MM.1S (cell line): ENCODE measurements around the gene MPZL3.

Source experiments
- DNase-seq: peaks from one replicate; pipeline ENCODE4 v3.0.0-alpha.2; 2015
- H2AFZ ChIP-seq: fragments of 300-600 bp; sonication (generic); 2 replicates; pipeline ENCODE4 v1.6.0; 2016; ENCODE audit warnings: antibody characterized with exemption, low read length
- H3F3A ChIP-seq: fragments of 300-600 bp; sonication (generic); 2 replicates; pipeline ENCODE4 v1.6.1; 2016; ENCODE audit warnings: mild to moderate bottlenecking, antibody characterized with exemption, low read length, moderate library complexity, mixed read lengths; ENCODE audit not compliant: insufficient read depth
- H3K27ac ChIP-seq: fragments of 300-600 bp; sonication (generic); 2 replicates; pipeline ENCODE4 v1.5.1; 2016; ENCODE audit warnings: mild to moderate bottlenecking, low read length
- H3K27me3 ChIP-seq: fragments of 300-600 bp; sonication (generic); replicated peaks from 2 replicates; pipeline ENCODE4 v1.6.0; 2016; ENCODE audit warnings: low read length; ENCODE audit not compliant: insufficient read depth
- H3K36me3 ChIP-seq: fragments of 300-600 bp; sonication (generic); replicated peaks from 2 replicates; pipeline ENCODE4 v1.6.1; 2016; ENCODE audit warnings: mild to moderate bottlenecking, low read length, mixed read lengths; ENCODE audit not compliant: insufficient read depth
- H3K4me1 ChIP-seq: fragments of 300-600 bp; sonication (generic); 2 replicates; pipeline ENCODE4 v1.6.1; 2016; ENCODE audit warnings: low read length, mixed read lengths
- H3K4me2 ChIP-seq: fragments of 300-600 bp; sonication (generic); 2 replicates; pipeline ENCODE4 v1.6.0; 2016; ENCODE audit warnings: low read depth, low read length
- H3K4me3 ChIP-seq: fragments of 300-600 bp; sonication (generic); 2 replicates; pipeline ENCODE4 v1.5.1; 2016; ENCODE audit warnings: low read length, mixed read lengths
- H3K79me2 ChIP-seq: fragments of 300-600 bp; sonication (generic); 2 replicates; pipeline ENCODE4 v1.6.1; 2016; ENCODE audit warnings: mixed run types, low read length, mixed read lengths
- H3K9ac ChIP-seq: fragments of 300-600 bp; sonication (generic); 2 replicates; pipeline ENCODE4 v1.6.1; 2016; ENCODE audit warnings: low read length, mixed read lengths
- H3K9me2 ChIP-seq: fragments of 300-600 bp; sonication (generic); replicated peaks from 2 replicates; pipeline ENCODE4 v1.6.1; 2016; ENCODE audit warnings: mild to moderate bottlenecking, low read length, mixed read lengths; ENCODE audit not compliant: insufficient read depth
- H3K9me3 ChIP-seq: fragments of 300-600 bp; sonication (generic); replicated peaks from 2 replicates; pipeline ENCODE4 v1.6.1; 2016; ENCODE audit warnings: mild to moderate bottlenecking, low read length, mixed read lengths; ENCODE audit not compliant: insufficient read depth
- H4K20me1 ChIP-seq: fragments of 300-600 bp; sonication (generic); 2 replicates; pipeline ENCODE4 v1.6.1; 2016; ENCODE audit warnings: mild to moderate bottlenecking, low read length, moderate library complexity, mixed read lengths; ENCODE audit not compliant: insufficient read depth
- EZH2 ChIP-seq: fragments of 300-600 bp; sonication (generic); optimal IDR thresholded peaks from 2 replicates; pipeline ENCODE3; 2017; ENCODE audit warnings: low read depth, mild to moderate bottlenecking, antibody characterized with exemption, low read length, mixed read lengths
- EZH2phosphoT487 ChIP-seq: fragments of 300-600 bp; sonication (generic); IDR thresholded peaks from 2 replicates; pipeline ENCODE4 v1.6.1; 2018; ENCODE audit warnings: antibody characterized with exemption, low read length
- TF ChIP-seq, protein P1 (sequence below): fragments of 300-600 bp; sonication (generic); IDR thresholded peaks from 2 replicates; pipeline ENCODE4 v1.5.1; 2016; ENCODE audit warnings: antibody characterized with exemption, low read length, mixed read lengths

MPZL3 gene

GRCh38 chr11:118295199-118295598 is 43.0 kb upstream of the MPZL3 start:
- no peak overlapping the region for H3K4me2 ChIP-seq
- no peak for DNase-seq
- H3F3A ChIP-seq: no peaks in the 10 kb centered on the region
- no peaks in the 10 kb centered on the region for H4K20me1 ChIP-seq
- no peaks in the 10 kb centered on the region for H3K36me3 ChIP-seq
- no peaks in the 10 kb centered on the region for H3K9me2 ChIP-seq
- H2AFZ ChIP-seq: no peak overlapping the region
- no peaks in the 10 kb centered on the region for H3K79me2 ChIP-seq
- no peaks in the 10 kb centered on the region for H3K4me1 ChIP-seq
- no peak overlapping the region for H3K9ac ChIP-seq
- H3K9me3 ChIP-seq: no peaks in the 10 kb centered on the region
- TF ChIP-seq, protein P1, sequence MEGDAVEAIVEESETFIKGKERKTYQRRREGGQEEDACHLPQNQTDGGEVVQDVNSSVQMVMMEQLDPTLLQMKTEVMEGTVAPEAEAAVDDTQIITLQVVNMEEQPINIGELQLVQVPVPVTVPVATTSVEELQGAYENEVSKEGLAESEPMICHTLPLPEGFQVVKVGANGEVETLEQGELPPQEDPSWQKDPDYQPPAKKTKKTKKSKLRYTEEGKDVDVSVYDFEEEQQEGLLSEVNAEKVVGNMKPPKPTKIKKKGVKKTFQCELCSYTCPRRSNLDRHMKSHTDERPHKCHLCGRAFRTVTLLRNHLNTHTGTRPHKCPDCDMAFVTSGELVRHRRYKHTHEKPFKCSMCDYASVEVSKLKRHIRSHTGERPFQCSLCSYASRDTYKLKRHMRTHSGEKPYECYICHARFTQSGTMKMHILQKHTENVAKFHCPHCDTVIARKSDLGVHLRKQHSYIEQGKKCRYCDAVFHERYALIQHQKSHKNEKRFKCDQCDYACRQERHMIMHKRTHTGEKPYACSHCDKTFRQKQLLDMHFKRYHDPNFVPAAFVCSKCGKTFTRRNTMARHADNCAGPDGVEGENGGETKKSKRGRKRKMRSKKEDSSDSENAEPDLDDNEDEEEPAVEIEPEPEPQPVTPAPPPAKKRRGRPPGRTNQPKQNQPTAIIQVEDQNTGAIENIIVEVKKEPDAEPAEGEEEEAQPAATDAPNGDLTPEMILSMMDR: no peak
- TF ChIP-seq EZH2phosphoT487: no peak
- no peak for TF ChIP-seq EZH2
- H3K4me3 ChIP-seq: no peak overlapping the region
- H3K27ac ChIP-seq: no peak overlapping the region
- H3K27me3 ChIP-seq: no peaks in the 10 kb centered on the region

GRCh38 chr11:118294053-118294452 is 41.9 kb upstream of the MPZL3 start:
- no peaks in the 10 kb centered on the region for H3K9me3 ChIP-seq
- DNase-seq: no peak
- H3K9me2 ChIP-seq: no peaks in the 10 kb centered on the region
- no peaks in the 10 kb centered on the region for H3K79me2 ChIP-seq
- H3K27ac ChIP-seq: no peak overlapping the region
- no peak overlapping the region for H3K4me2 ChIP-seq
- H3K4me1 ChIP-seq: no peaks in the 10 kb centered on the region
- no peak overlapping the region for H3K9ac ChIP-seq
- no peak overlapping the region for H2AFZ ChIP-seq
- no peaks in the 10 kb centered on the region for H4K20me1 ChIP-seq
- no peak overlapping the region for H3K4me3 ChIP-seq
- H3F3A ChIP-seq: no peaks in the 10 kb centered on the region
- no peak for TF ChIP-seq EZH2phosphoT487
- no peak for TF ChIP-seq EZH2
- TF ChIP-seq, protein P1: no peak
- H3K27me3 ChIP-seq: no peaks in the 10 kb centered on the region
- no peaks in the 10 kb centered on the region for H3K36me3 ChIP-seq

DNA sequence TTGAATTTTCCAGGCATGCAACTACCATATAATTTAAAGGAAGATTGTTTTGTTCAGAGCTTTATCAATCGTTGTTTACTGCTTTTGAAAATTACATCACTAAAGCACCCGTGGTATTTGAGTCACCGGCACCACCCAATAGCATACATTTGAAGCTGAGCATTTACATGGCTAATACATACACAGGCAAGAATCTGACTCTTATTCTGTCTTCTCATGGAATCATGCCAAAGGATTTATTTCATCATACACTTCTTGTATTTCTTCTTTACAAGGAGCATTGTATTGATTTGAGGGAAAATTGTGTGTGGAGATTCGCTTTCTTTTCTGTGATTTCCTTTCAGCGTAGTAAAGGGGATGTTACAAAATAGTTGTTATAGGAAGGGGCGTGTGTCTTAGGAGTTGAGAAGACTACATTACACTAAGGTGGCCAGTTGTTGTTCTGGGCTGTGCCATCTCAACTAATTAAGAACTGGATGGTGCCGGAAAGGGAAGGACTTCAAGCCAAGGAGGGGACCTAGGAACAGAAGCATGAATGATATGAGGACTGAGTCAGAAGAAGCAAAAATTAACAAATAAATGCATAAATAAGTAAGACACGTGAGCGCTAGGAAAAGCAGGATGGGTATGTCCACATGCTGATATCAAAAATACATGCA is 39.4 kb upstream of the MPZL3 start:
- TF ChIP-seq EZH2phosphoT487 (no peak), EZH2 (no peak)
- TF ChIP-seq, protein P1: no peak
- Histone ChIP-seq H3F3A (no peaks in the 10 kb centered on the region), H3K4me2 (no peak overlapping the region), H3K4me3 (no peak overlapping the region), H4K20me1 (no peaks in the 10 kb centered on the region), H3K9ac (no peak overlapping the region), H3K36me3 (no peaks in the 10 kb centered on the region), H3K4me1 (no peaks in the 10 kb centered on the region), H2AFZ (no peak overlapping the region), H3K9me2 (no peaks in the 10 kb centered on the region), H3K9me3 (no peaks in the 10 kb centered on the region), H3K79me2 (no peaks in the 10 kb centered on the region), H3K27ac (no peak overlapping the region), H3K27me3 (no peaks in the 10 kb centered on the region)
- DNase-seq: no peak
